ENCODE data around the gene EPHA7.

EPHA7 gene

GRCh38 chr6:93209358-93209757 is 210.0 kb downstream of the EPHA7 start:
- H3K9me3 ChIP-seq (ENCODE audit: control insufficient read depth, insufficient read depth, low read length) = no peaks in the 10 kb centered on the region; the same call in 1 of the 2 replicates
- H3F3A ChIP-seq (ENCODE audit: control insufficient read depth, insufficient read depth) = no peaks in the 10 kb centered on the region
- H3K27ac ChIP-seq (ENCODE audit: low read depth, low read length) = no peak overlapping the region
- no peaks in the 10 kb centered on the region for H3K4me1 ChIP-seq (ENCODE audit: control insufficient read depth, low read length)
- H3K4me2 ChIP-seq (ENCODE audit: low read length) = no peak overlapping the region
- TF ChIP-seq CTCF (IDR thresholded peaks at IDR 0.05; ENCODE audit: low read depth, low read length, poor library complexity, severe bottlenecking) (no peak), EZH2phosphoT487 (IDR thresholded peaks at IDR 0.05; ENCODE audit: borderline replicate concordance, low read length) (no peak)
- no peaks in the 10 kb centered on the region for H3K27me3 ChIP-seq (ENCODE audit: control insufficient read depth, low read length)
- H3K36me3 ChIP-seq (ENCODE audit: control insufficient read depth, low read length) = no peaks in the 10 kb centered on the region
- no peaks in the 10 kb centered on the region for H3K9me2 ChIP-seq (replicated peaks; ENCODE audit: control insufficient read depth, low read length)
- no peaks in the 10 kb centered on the region for H3K79me2 ChIP-seq (ENCODE audit: control insufficient read depth, low read length)
- H3K4me3 ChIP-seq (ENCODE audit: low read length) = no peak overlapping the region
- no peaks in the 10 kb centered on the region for H4K20me1 ChIP-seq (ENCODE audit: control insufficient read depth, insufficient read depth, low read depth, low read length)

GRCh38 chr6:93196406-93196970 is 222.9 kb downstream of the EPHA7 start:
- no peaks in the 10 kb centered on the region for H3K36me3 ChIP-seq (ENCODE audit: control insufficient read depth, low read length)
- H3K4me3 ChIP-seq (ENCODE audit: low read length) = no peak overlapping the region
- no peaks in the 10 kb centered on the region for H3K9me2 ChIP-seq (replicated peaks; ENCODE audit: control insufficient read depth, low read length)
- no peaks in the 10 kb centered on the region for H4K20me1 ChIP-seq (ENCODE audit: control insufficient read depth, insufficient read depth, low read depth, low read length)
- no peaks in the 10 kb centered on the region for H3K79me2 ChIP-seq (ENCODE audit: control insufficient read depth, low read length)
- H3K4me2 ChIP-seq (ENCODE audit: low read length) = no peak overlapping the region
- no peaks in the 10 kb centered on the region for H3K4me1 ChIP-seq (ENCODE audit: control insufficient read depth, low read length)
- no peaks in the 10 kb centered on the region for H3F3A ChIP-seq (ENCODE audit: control insufficient read depth, insufficient read depth)
- H3K9me3 ChIP-seq (ENCODE audit: control insufficient read depth, insufficient read depth, low read length) = no peaks in the 10 kb centered on the region
- H3K27me3 ChIP-seq (ENCODE audit: control insufficient read depth, low read length) = no peaks in the 10 kb centered on the region
- no peak overlapping the region for H3K27ac ChIP-seq (ENCODE audit: low read depth, low read length)
- no peak for TF ChIP-seq EZH2phosphoT487 (IDR thresholded peaks at IDR 0.05; ENCODE audit: borderline replicate concordance, low read length)
- no peak for TF ChIP-seq CTCF (IDR thresholded peaks at IDR 0.05; ENCODE audit: low read depth, low read length, poor library complexity, severe bottlenecking)

GRCh38 chr6:93194480-93194879 is 224.9 kb downstream of the EPHA7 start:
- H3K4me3 ChIP-seq (ENCODE audit: low read length) = no peak overlapping the region
- H3K36me3 ChIP-seq (ENCODE audit: control insufficient read depth, low read length) = no peaks in the 10 kb centered on the region
- no peak overlapping the region for H3K27ac ChIP-seq (ENCODE audit: low read depth, low read length)
- H3K79me2 ChIP-seq (ENCODE audit: control insufficient read depth, low read length) = no peaks in the 10 kb centered on the region
- no peaks in the 10 kb centered on the region for H3K9me3 ChIP-seq (ENCODE audit: control insufficient read depth, insufficient read depth, low read length)
- H3K27me3 ChIP-seq (ENCODE audit: control insufficient read depth, low read length) = no peaks in the 10 kb centered on the region
- no peak overlapping the region for H3K4me2 ChIP-seq (ENCODE audit: low read length)
- no peaks in the 10 kb centered on the region for H3K9me2 ChIP-seq (replicated peaks; ENCODE audit: control insufficient read depth, low read length)
- no peaks in the 10 kb centered on the region for H3F3A ChIP-seq (ENCODE audit: control insufficient read depth, insufficient read depth)
- no peaks in the 10 kb centered on the region for H3K4me1 ChIP-seq (ENCODE audit: control insufficient read depth, low read length)
- TF ChIP-seq CTCF (IDR thresholded peaks at IDR 0.05; ENCODE audit: low read depth, low read length, poor library complexity, severe bottlenecking) = no peak
- TF ChIP-seq EZH2phosphoT487 (IDR thresholded peaks at IDR 0.05; ENCODE audit: borderline replicate concordance, low read length) = no peak
- H4K20me1 ChIP-seq (ENCODE audit: control insufficient read depth, insufficient read depth, low read depth, low read length) = no peaks in the 10 kb centered on the region

Measured in DOHH2 (cell line).